Progenitor cell of endocrine pancreas (in vitro differentiated cells): ENCODE results near the gene NAB2. TPM values are rescaled to one million over a fixed set of nuclear protein-coding genes. Genes with fewer than 3 reads are reported as not detected.
A peak's percentile ranks its signal among the peaks of the same experiment; 100 is the strongest.

Experiments
- DNase-seq: peaks from one replicate; pipeline ENCODE4 v3.0.0; 2021; ENCODE audit warnings: low spot score; ENCODE audit not compliant: unreplicated experiment
- H3K27ac Mint-ChIP-seq: 2 replicates; pipeline ENCODE4 v1.8.0; 2021; ENCODE audit warnings: mild to moderate bottlenecking, moderate library complexity, mixed read lengths
- H3K27me3 Mint-ChIP-seq: 2 replicates; pipeline ENCODE4 v1.8.0; 2021; ENCODE audit warnings: mixed read lengths
- H3K36me3 Mint-ChIP-seq: 2 replicates; pipeline ENCODE4 v1.8.0; 2022; ENCODE audit warnings: mixed read lengths; ENCODE audit not compliant: insufficient read depth
- H3K4me1 Mint-ChIP-seq: 2 replicates; pipeline ENCODE4 v1.8.0; 2021; ENCODE audit warnings: low read depth, mixed read lengths
- H3K4me3 Mint-ChIP-seq: 2 replicates; pipeline ENCODE4 v1.8.0; 2021; ENCODE audit warnings: low read depth, mild to moderate bottlenecking, moderate library complexity, mixed read lengths
- H3K9me3 Mint-ChIP-seq: 2 replicates; pipeline ENCODE4 v1.8.0; 2021; ENCODE audit warnings: low read depth, mixed read lengths
- long read RNA-seq: library from polyadenylated mRNA; unstranded; transcript quantifications from one replicate; pipeline ENCODE4 v2.0.0, GENCODE V29; 2020
- total RNA-seq: library from RNA; stranded (reverse); gene quantifications from 2 replicates; pipeline ENCODE4 v1.2.1, GENCODE V29; 2021
- TF ChIP-seq, protein P1 (sequence below): fragments of 200-600 bp; sonication (generic); IDR thresholded peaks from one replicate; pipeline ENCODE4 v1.5.0; 2021; ENCODE audit warnings: antibody characterized with exemption, mild to moderate bottlenecking; ENCODE audit not compliant: unreplicated experiment

NAB2 gene, protein sequence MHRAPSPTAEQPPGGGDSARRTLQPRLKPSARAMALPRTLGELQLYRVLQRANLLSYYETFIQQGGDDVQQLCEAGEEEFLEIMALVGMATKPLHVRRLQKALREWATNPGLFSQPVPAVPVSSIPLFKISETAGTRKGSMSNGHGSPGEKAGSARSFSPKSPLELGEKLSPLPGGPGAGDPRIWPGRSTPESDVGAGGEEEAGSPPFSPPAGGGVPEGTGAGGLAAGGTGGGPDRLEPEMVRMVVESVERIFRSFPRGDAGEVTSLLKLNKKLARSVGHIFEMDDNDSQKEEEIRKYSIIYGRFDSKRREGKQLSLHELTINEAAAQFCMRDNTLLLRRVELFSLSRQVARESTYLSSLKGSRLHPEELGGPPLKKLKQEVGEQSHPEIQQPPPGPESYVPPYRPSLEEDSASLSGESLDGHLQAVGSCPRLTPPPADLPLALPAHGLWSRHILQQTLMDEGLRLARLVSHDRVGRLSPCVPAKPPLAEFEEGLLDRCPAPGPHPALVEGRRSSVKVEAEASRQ
- 13.4 and 13.8 TPM in 2 replicates for total RNA-seq
- long read RNA-seq: 0 reads

DNA sequence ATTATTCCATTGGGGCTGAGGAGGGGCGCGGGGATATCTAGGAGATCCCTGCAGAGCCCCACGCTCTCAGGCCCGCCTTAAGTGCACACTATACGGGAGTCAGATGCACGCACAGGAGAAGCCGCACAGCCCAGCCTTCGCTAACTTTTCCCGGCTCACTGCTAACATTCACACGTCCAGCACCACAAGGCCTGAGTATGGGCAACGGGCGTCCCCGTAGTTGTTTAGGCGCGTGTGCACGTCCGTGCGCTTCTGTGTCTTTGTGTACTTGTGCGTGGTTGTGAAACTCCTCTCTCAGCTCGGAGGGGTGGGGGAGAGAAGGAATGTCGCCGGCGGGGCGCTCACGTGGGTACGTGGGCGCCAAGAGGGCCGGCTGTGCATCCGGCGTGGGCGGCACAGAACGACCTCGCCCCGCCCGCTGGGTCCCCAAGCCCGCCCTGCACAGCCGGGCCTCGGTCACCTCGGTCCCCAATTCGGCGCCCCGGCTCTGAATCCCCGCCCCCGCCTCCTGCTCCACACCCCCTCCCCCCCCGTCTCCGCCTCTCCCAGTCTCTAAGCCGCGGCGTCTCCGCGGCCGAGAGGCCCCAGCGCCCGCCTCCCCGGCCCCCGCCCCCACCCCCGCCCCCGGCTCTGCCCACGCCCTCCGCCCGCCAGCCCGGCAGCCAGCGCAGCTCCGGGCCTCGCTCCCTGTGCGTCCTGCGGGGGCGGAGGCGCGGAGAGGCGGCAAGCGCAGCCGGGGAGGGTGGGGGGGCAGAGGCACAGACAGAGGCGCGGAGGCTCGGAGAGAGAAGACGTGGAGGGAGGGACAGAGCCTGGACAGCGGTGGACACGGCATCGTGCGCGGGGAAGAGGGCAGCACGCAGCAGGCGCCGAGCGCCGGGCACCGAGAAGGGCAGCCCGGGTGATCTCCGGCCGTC, at the start of gene NAB2:
NAB2 (plus strand) TSS at position 761 of the 917 bp plus-strand sequence. CDS start 158 bp downstream, outside the sequence.
- Mint-ChIP-seq H3K36me3 (peaks cover 5% of the 10 kb centered on the region), H3K27ac (peak within 1 kb of the TSS; percentile 98), H3K27me3 (no peaks in the 10 kb centered on the region), H3K4me1 (peaks cover 35% of the 10 kb centered on the region), H3K9me3 (no peaks in the 10 kb centered on the region), H3K4me3 (peak within 1 kb of the TSS; percentile 83)
- peak; percentile 75 for DNase-seq
- TF ChIP-seq, protein P1, sequence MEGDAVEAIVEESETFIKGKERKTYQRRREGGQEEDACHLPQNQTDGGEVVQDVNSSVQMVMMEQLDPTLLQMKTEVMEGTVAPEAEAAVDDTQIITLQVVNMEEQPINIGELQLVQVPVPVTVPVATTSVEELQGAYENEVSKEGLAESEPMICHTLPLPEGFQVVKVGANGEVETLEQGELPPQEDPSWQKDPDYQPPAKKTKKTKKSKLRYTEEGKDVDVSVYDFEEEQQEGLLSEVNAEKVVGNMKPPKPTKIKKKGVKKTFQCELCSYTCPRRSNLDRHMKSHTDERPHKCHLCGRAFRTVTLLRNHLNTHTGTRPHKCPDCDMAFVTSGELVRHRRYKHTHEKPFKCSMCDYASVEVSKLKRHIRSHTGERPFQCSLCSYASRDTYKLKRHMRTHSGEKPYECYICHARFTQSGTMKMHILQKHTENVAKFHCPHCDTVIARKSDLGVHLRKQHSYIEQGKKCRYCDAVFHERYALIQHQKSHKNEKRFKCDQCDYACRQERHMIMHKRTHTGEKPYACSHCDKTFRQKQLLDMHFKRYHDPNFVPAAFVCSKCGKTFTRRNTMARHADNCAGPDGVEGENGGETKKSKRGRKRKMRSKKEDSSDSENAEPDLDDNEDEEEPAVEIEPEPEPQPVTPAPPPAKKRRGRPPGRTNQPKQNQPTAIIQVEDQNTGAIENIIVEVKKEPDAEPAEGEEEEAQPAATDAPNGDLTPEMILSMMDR: no peak

DNA sequence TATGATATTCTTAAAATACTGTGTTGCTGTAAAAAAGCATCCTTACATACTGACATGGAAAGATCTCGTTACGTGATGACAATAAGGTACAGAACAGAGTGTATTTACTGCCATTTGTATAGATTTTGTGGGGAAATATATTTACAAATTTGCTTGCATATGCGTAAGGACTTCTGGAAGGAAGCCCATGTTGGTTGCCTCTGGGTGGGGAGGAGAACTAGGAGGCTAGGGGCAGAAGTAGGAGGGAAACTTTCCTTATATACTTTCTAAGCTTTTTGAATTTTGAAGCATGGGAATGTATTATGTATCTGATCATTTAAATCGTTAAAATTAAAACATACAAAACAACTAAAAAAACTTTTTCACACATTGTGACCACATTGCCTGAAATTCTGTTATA, 48.7 kb upstream of the NAB2 start:
- Mint-ChIP-seq H3K4me3 (no peak overlapping the region), H3K4me1 (no peaks in the 10 kb centered on the region), H3K27me3 (peaks cover 14% of the 10 kb centered on the region), H3K9me3 (no peaks in the 10 kb centered on the region), H3K36me3 (no peaks in the 10 kb centered on the region), H3K27ac (no peak overlapping the region)
- no peak for DNase-seq
- TF ChIP-seq, protein P1: no peak

DNA sequence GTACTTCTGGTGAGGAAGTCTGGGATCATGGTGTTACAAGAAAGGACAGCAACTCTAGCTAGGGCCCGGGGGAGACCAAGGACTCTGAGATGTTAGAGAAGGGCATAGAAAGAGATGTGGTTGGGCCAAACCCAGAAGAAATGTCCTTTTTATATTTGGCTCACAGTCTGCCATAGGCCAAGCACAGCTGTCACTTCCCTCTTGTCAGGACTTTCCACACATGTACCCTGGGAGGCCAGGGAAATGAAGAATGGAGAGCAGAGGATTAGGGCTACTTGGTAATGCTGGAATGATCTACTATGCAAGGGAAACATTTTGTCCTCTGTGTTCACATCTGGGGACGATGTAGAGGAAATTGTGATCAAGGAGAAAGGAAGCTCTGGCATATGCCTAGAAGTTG, 48.2 kb upstream of the NAB2 start:
- no peak for DNase-seq
- Mint-ChIP-seq H3K27ac (no peak overlapping the region), H3K4me3 (no peak overlapping the region), H3K4me1 (no peaks in the 10 kb centered on the region), H3K9me3 (no peaks in the 10 kb centered on the region), H3K27me3 (peaks cover 17% of the 10 kb centered on the region), H3K36me3 (no peaks in the 10 kb centered on the region)
- TF ChIP-seq, protein P1: no peak

DNA sequence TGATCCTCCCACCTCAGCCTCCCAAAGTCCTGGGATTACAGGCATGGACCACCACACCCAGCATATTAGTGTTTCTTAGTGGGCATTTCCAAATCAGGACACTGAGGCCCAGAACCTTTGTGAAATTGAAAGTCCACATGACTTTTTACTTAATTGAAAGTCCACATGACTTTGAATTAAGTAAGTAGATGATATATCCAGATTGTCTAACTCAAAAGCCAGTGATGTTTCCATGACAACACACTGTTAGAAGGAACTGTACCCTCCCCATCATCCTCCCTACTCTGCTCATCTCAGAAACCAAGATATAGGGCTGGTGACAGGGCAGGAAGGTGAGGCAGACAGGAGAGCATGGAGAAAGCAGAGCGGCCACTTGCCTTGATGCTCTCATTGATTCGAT, 46.2 kb upstream of the NAB2 start:
- TF ChIP-seq, protein P1: no peak

DNA sequence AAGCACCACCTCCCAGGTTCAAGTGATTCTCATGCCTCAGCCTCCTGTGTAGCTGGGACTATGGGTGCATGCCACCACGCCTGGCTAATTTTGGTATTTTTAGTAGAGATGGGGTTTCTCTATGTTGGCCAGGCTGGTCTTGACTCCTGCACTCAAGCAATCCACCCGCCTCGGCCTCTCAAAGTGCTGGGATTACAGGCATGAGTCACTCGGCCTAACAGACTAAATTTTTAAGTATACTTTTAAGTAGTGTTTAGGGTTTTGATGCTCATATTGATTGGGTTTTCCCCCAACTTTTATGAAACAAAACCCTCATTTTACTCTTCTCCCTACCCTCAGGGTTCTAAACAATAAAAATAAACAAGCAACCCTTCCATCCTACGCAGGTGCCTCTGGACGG, 44.4 kb upstream of the NAB2 start:
- DNase-seq: no peak
- H3K4me1 Mint-ChIP-seq: peaks cover 2% of the 10 kb centered on the region
- peaks cover 37% of the 10 kb centered on the region for H3K27me3 Mint-ChIP-seq
- TF ChIP-seq, protein P1: no peak
- no peaks in the 10 kb centered on the region for H3K36me3 Mint-ChIP-seq
- H3K27ac Mint-ChIP-seq: no peak overlapping the region
- H3K4me3 Mint-ChIP-seq: no peak overlapping the region
- no peaks in the 10 kb centered on the region for H3K9me3 Mint-ChIP-seq

More for the DNA sequence above, 46.2 kb upstream of the NAB2 start:
- Mint-ChIP-seq H3K27me3 (peaks cover 36% of the 10 kb centered on the region), H3K36me3 (no peaks in the 10 kb centered on the region), H3K4me3 (no peak overlapping the region), H3K27ac (no peak overlapping the region), H3K4me1 (no peaks in the 10 kb centered on the region), H3K9me3 (no peaks in the 10 kb centered on the region)
- no peak for DNase-seq
